Measurements from ENCODE around the gene FARSB. TPM values are rescaled to one million over a fixed set of nuclear protein-coding genes. Genes with fewer than 3 reads are reported as not detected.

FARSB gene
- total and polyA plus RNA-seq, 2 donors (not counting 3 experiments of a cell fraction or from before 2014, with no cell fraction given) = 12.7 to 29.4 TPM

- DNase-seq (ENCODE audit: low read depth, low spot score) = no peak
- POLR2A ChIA-PET = no interaction called here
- no TSS peak for BruUV-seq (replicated peaks)
Measured at GRCh38 chr2:222606306-222606705, 49.6 kb downstream of the FARSB start.

More at GRCh38 chr2:222606306-222606705, 49.6 kb downstream of the FARSB start:
- no peaks in the 10 kb centered on the region for H3K9me1 ChIP-seq (replicated peaks; ENCODE audit: control insufficient read depth, extremely low read depth, insufficient read depth, low read length)
- H3K4me2 ChIP-seq (ENCODE audit: insufficient read depth, low read length) = no peak overlapping the region
- H3K9ac ChIP-seq (replicated peaks; ENCODE audit: extremely low read depth, insufficient read depth, low read length) = no peak overlapping the region
- no peak for FAIRE-seq
- TF ChIP-seq POLR2AphosphoS5 (IDR thresholded peaks at IDR 0.05; ENCODE audit: insufficient read depth, low read depth, low read length) (no peak), MAX (IDR thresholded peaks at IDR 0.05; ENCODE audit: insufficient read depth, insufficient read length) (no peak), JUN (IDR thresholded peaks at IDR 0.05; ENCODE audit: borderline replicate concordance, insufficient read depth, insufficient read length, low read depth) (no peak), CTCF (IDR thresholded peaks at IDR 0.05; ENCODE audit: extremely low read depth in 1 of 2, insufficient read depth in 1 of 2, low read depth in 1 of 2, low read length in 2 of 2) (no peak), EZH2 (IDR thresholded peaks at IDR 0.05; ENCODE audit: borderline replicate concordance, low read depth, low read length, severe bottlenecking) (no peak), FOS (IDR thresholded peaks at IDR 0.05; ENCODE audit: borderline replicate concordance, insufficient read depth, low read length) (no peak), POLR2A (IDR thresholded peaks at IDR 0.05; ENCODE audit: low read depth, low read length) (no peak), GATA2 (IDR thresholded peaks at IDR 0.05; ENCODE audit: insufficient read depth, insufficient read length, low read depth, low read length) (no peak), MYC (IDR thresholded peaks at IDR 0.05; ENCODE audit: low read depth, low read length) (no peak)
- H3K36me3 ChIP-seq (ENCODE audit: control insufficient read depth in 2 of 2, extremely low read depth in 1 of 2, insufficient read depth in 2 of 2, low read length in 2 of 2) = peaks cover 0 to 6% of the 10 kb centered on the region in 2 experiments
- H3K27ac ChIP-seq (ENCODE audit: insufficient read depth, low read depth, low read length) = no peak overlapping the region
- H4K20me1 ChIP-seq (replicated peaks; ENCODE audit: control insufficient read depth, extremely low read depth, insufficient read depth, low read length) = no peaks in the 10 kb centered on the region
- H3K27me3 ChIP-seq (ENCODE audit: control insufficient read depth in 2 of 2, insufficient read depth in 2 of 2, low read length in 2 of 2) = no peaks in the 10 kb centered on the region
- peaks cover 2% of the 10 kb centered on the region for H3K79me2 ChIP-seq (ENCODE audit: control insufficient read depth, insufficient read depth, low read length)
- dilution Hi-C loops (cut with MboI; ENCODE audit: extremely low pct_ligation_motif_present, low sequenced_read_pairs) = no loop called here
- no peaks in the 10 kb centered on the region for H3K4me1 ChIP-seq (ENCODE audit: control insufficient read depth, extremely low read depth, insufficient read depth, low read length)
- CTCF ChIA-PET = interaction anchor here (1.1 kb wide), 1 partner anchor 288 kb away, joined by 7 read pairs; no protein-coding TSS in a partner anchor
- intact Hi-C loops (cut with micrococcal nuclease) = no loop called here
- no peak overlapping the region for H2AFZ ChIP-seq (ENCODE audit: low read depth, low read length)
- no peaks in the 10 kb centered on the region for H3K9me3 ChIP-seq (replicated peaks; ENCODE audit: control insufficient read depth, insufficient read depth, low read length)
- no peak overlapping the region for H3K4me3 ChIP-seq (replicated peaks in 1 of 3; ENCODE audit: insufficient read depth in 1 of 3, low read depth in 1 of 3, low read length in 3 of 3)

All from endothelial cell of umbilical vein (primary cell).